ENCODE measurements around the gene CYFIP1.

GRCh38 chr15:23022156-23022555, 42.0 kb upstream of the CYFIP1 start:
- TF ChIP-seq CTCF (IDR thresholded peaks at IDR 0.05 in 8 of 11, conservative IDR thresholded peaks at IDR 0.05 in 3 of 11) (no peak), POLR2AphosphoS5 (IDR thresholded peaks at IDR 0.05) (no peak), POLR2A (IDR thresholded peaks at IDR 0.05) (no peak)

All from spleen (tissue), 7 donors.